Keratinocyte (primary cell): Measurements from ENCODE around the gene ANO10. TPM values are rescaled to one million over a fixed set of nuclear protein-coding genes. Genes with fewer than 3 reads are reported as not detected.

Experiments
- DNase-seq: peaks from one replicate; pipeline ENCODE4 v3.0.0-alpha.2; 2011; ENCODE audit warnings: low read depth, missing footprints, low spot score
- FAIRE-seq: peaks from 2 replicates; lab custom pipeline; 2011; peaks lifted over from hg19 to GRCh38; lab: Jason Lieb, UNC
- H2AFZ ChIP-seq: 2 replicates; pipeline ENCODE4 v1.6.0; 2012; ENCODE audit warnings: low read length, control low read depth, inconsistent platforms; ENCODE audit not compliant: control insufficient read depth
- H3K27ac ChIP-seq: 2 replicates; pipeline ENCODE4 v1.5.1; 2011; ENCODE audit warnings: low read length; ENCODE audit not compliant: control insufficient read depth, insufficient read depth
- H3K27me3 ChIP-seq: 3 replicates; pipeline ENCODE4 v1.6.0; 2011; ENCODE audit warnings: low read length; ENCODE audit not compliant: control insufficient read depth, insufficient read depth; ENCODE audit errors: extremely low read depth
- H3K36me3 ChIP-seq, 2 experiments: 2 replicates in 1 of 2; 3 replicates in 1 of 2; pipeline ENCODE4 v1.5.1; 2011; ENCODE audit warnings: low read length in 2 of 2, mild to moderate bottlenecking in 1 of 2; ENCODE audit not compliant: control insufficient read depth in 2 of 2, insufficient read depth in 2 of 2; ENCODE audit errors: extremely low read depth in 1 of 2
- H3K4me1 ChIP-seq: 3 replicates; pipeline ENCODE4 v1.5.1; 2011; ENCODE audit warnings: low read length; ENCODE audit not compliant: control insufficient read depth, insufficient read depth; ENCODE audit errors: extremely low read depth
- H3K4me2 ChIP-seq: 3 replicates; pipeline ENCODE4 v1.6.0; 2011; ENCODE audit warnings: low read depth, low read length; ENCODE audit not compliant: control insufficient read depth, insufficient read depth; ENCODE audit errors: extremely low read depth
- H3K4me3 ChIP-seq, 3 experiments: fragments of 200-600 bp in 1 of 3; sonication (generic) in 1 of 3; 2 replicates in 2 of 3; 3 replicates in 1 of 3; pipeline ENCODE4 v1.5.1; 2011 to 2016; ENCODE audit warnings: low read length in 3 of 3, mild to moderate bottlenecking in 3 of 3, control low read depth in 2 of 3, inconsistent platforms in 1 of 3, low read depth in 1 of 3, mixed read lengths in 1 of 3, mixed run types in 1 of 3, moderate library complexity in 1 of 3; ENCODE audit not compliant: control insufficient read depth in 2 of 3, insufficient read depth in 2 of 3; ENCODE audit errors: extremely low read depth in 1 of 3
- H3K79me2 ChIP-seq: 2 replicates; pipeline ENCODE4 v1.6.0; 2012; ENCODE audit warnings: low read length; ENCODE audit not compliant: control insufficient read depth, insufficient read depth
- H3K9ac ChIP-seq: 3 replicates; pipeline ENCODE4 v1.6.0; 2011; ENCODE audit warnings: low read length; ENCODE audit not compliant: control insufficient read depth, insufficient read depth; ENCODE audit errors: extremely low read depth
- H3K9me1 ChIP-seq: 3 replicates; pipeline ENCODE4 v1.6.0; 2011; ENCODE audit warnings: low read length; ENCODE audit not compliant: control insufficient read depth, insufficient read depth; ENCODE audit errors: extremely low read depth
- H3K9me3 ChIP-seq: 2 replicates; pipeline ENCODE4 v1.5.1; 2012; ENCODE audit warnings: low read depth, low read length; ENCODE audit not compliant: control insufficient read depth
- H4K20me1 ChIP-seq: 3 replicates; pipeline ENCODE4 v1.6.0; 2011; ENCODE audit warnings: low read length; ENCODE audit not compliant: control insufficient read depth, insufficient read depth; ENCODE audit errors: extremely low read depth
- CTCF ChIP-seq, 3 experiments: IDR thresholded peaks in 1 of 3; conservative IDR thresholded peaks in 1 of 3; optimal IDR thresholded peaks in 1 of 3; 2 replicates in 2 of 3; 3 replicates in 1 of 3; pipeline versions ENCODE3 to v1.5.1; 2011; ENCODE audit warnings: low read length in 3 of 3, mild to moderate bottlenecking in 3 of 3, moderate library complexity in 2 of 3, control low read depth in 1 of 3, inconsistent platforms in 1 of 3; ENCODE audit not compliant: insufficient read depth in 2 of 3; ENCODE audit errors: extremely low read depth in 1 of 3
- EZH2 ChIP-seq: IDR thresholded peaks from one replicate; pipeline ENCODE4 v1.6.1; 2012; ENCODE audit warnings: inconsistent platforms, mild to moderate bottlenecking, low read length, moderate library complexity
- dilution Hi-C: fragments of 300-500 bp; cut with MboI; formaldehyde crosslinking; loops from one replicate; pipeline ENCODE4 v1.7.0; 2020; ENCODE audit warnings: low sequenced_read_pairs; ENCODE audit not compliant: extremely low pct_ligation_motif_present
- polyA plus RNA-seq, 5 experiments: library from polyadenylated mRNA; depleted of rRNA in 3 of 5; stranded (reverse) in 3 of 5; stranded (forward) in 1 of 5; unstranded in 1 of 5; fragments of >200 nt; gene quantifications; 1 replicate in 1 of 5; 2 replicates in 3 of 5; 3 replicates in 1 of 5; pipeline versions ENCODE4 v1.2.1 to v1.2.3, GENCODE V29; 2011 to 2012; ENCODE audit warnings: missing spikeins in 2 of 5, low read depth in 1 of 5, low replicate concordance in 1 of 5

The ANO10 gene
- polyA plus RNA-seq, 1 donor (not counting 4 experiments of a cell fraction or from before 2014, with no cell fraction given): 48.8 TPM

GRCh38 chr3:43436507-43437140 is 185.2 kb downstream of the ANO10 start:
- no peak for TF ChIP-seq EZH2
- H3K36me3 ChIP-seq: no peaks in the 10 kb centered on the region
- H3K27ac ChIP-seq: no peak overlapping the region
- dilution Hi-C loops: no loop called here
- no peaks in the 10 kb centered on the region for H3K9me1 ChIP-seq
- H2AFZ ChIP-seq: no peak overlapping the region
- H3K4me2 ChIP-seq: no peak overlapping the region
- no peaks in the 10 kb centered on the region for H4K20me1 ChIP-seq
- no peak for FAIRE-seq
- H3K4me3 ChIP-seq: no peak overlapping the region
- no peaks in the 10 kb centered on the region for H3K27me3 ChIP-seq
- no peaks in the 10 kb centered on the region for H3K79me2 ChIP-seq
- H3K9me3 ChIP-seq: no peaks in the 10 kb centered on the region
- no peaks in the 10 kb centered on the region for H3K4me1 ChIP-seq
- H3K9ac ChIP-seq: no peak overlapping the region
- no peak for DNase-seq

GRCh38 chr3:43435706-43436105 is 186.1 kb downstream of the ANO10 start:
- no peak overlapping the region for H2AFZ ChIP-seq
- no peak for TF ChIP-seq EZH2
- no peak for TF ChIP-seq CTCF (optimal IDR thresholded peaks at IDR 0.05 in 1 of 3, IDR thresholded peaks at IDR 0.05 in 1 of 3, conservative IDR thresholded peaks at IDR 0.05 in 1 of 3; ENCODE audit: extremely low read depth in 1 of 3, insufficient read depth in 2 of 3, low read length in 3 of 3)
- no peak overlapping the region for H3K9ac ChIP-seq
- no peaks in the 10 kb centered on the region for H3K9me3 ChIP-seq
- H3K9me1 ChIP-seq: no peaks in the 10 kb centered on the region
- no peak for FAIRE-seq
- H3K4me3 ChIP-seq: no peak overlapping the region
- no peaks in the 10 kb centered on the region for H3K27me3 ChIP-seq
- H3K79me2 ChIP-seq: no peaks in the 10 kb centered on the region
- DNase-seq: no peak
- no peak overlapping the region for H3K4me2 ChIP-seq
- no peaks in the 10 kb centered on the region for H3K4me1 ChIP-seq
- H4K20me1 ChIP-seq: no peaks in the 10 kb centered on the region
- no peaks in the 10 kb centered on the region for H3K36me3 ChIP-seq
- no peak overlapping the region for H3K27ac ChIP-seq
- dilution Hi-C loops: no loop called here

- no peaks in the 10 kb centered on the region for H3K36me3 ChIP-seq
- H3K9me3 ChIP-seq: no peaks in the 10 kb centered on the region
- no peak overlapping the region for H2AFZ ChIP-seq
- no peak overlapping the region for H3K9ac ChIP-seq
- H3K4me3 ChIP-seq: no peak overlapping the region
- dilution Hi-C loops: no loop called here
- H3K27me3 ChIP-seq: no peaks in the 10 kb centered on the region
- TF ChIP-seq CTCF (optimal IDR thresholded peaks at IDR 0.05 in 1 of 3, IDR thresholded peaks at IDR 0.05 in 1 of 3, conservative IDR thresholded peaks at IDR 0.05 in 1 of 3; ENCODE audit: extremely low read depth in 1 of 3, insufficient read depth in 2 of 3, low read length in 3 of 3): no peak
- TF ChIP-seq EZH2: no peak
- no peak overlapping the region for H3K4me2 ChIP-seq
- no peaks in the 10 kb centered on the region for H3K79me2 ChIP-seq
- DNase-seq (no peak), FAIRE-seq (no peak)
- H4K20me1 ChIP-seq: no peaks in the 10 kb centered on the region
- no peak overlapping the region for H3K27ac ChIP-seq
- H3K4me1 ChIP-seq: no peaks in the 10 kb centered on the region
- H3K9me1 ChIP-seq: no peaks in the 10 kb centered on the region
These were observed 187.4 kb downstream of the ANO10 start for GRCh38 chr3:43434431-43434830.
